ENCODE data around the gene HELLS.
A peak's percentile ranks its signal among the peaks of the same experiment; 100 is the strongest.
"Not testable (repeated sequence)": the region's sequence is repeated elsewhere in the genome, so short reads cannot be mapped to it uniquely, and the experiment has no call there.

Gene HELLS

DNA sequence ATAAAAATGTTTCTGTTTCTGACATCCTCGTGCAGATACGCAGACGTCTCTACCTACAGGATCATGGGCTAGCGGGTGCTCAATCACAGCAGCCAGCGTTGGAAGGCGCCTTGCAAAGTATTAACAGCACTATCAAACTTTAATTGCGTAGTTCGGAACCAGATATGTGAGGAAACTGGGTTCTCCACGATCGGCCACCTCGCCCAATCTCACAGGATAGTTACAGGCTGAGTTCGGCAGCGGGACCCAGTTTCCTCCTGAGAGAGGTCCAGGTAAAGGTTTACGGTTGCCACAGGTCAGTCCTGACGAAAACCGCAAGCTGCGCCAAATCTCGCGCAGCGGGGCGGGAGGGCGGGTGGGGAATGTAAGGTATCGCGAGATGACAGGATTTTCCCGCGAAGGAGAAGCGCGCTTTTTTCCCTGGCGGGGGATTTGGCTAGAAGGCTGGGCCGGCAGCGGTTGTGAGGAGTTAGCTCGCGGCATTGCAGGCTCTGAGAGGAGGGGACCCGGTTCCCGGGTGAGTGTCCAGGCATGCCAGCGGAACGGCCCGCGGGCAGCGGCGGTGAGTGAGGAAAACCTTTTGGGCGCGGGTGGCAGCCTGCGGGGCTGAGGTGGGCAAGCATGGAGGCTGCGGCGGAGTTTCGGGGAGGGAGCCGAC is at the start of gene HELLS:
Gene HELLS (plus strand): TSS at position 398 of the 658 bp plus-strand sequence. CDS start 134 bp downstream, at position 532.
- peak; percentile 76 for DNase-seq

DNA sequence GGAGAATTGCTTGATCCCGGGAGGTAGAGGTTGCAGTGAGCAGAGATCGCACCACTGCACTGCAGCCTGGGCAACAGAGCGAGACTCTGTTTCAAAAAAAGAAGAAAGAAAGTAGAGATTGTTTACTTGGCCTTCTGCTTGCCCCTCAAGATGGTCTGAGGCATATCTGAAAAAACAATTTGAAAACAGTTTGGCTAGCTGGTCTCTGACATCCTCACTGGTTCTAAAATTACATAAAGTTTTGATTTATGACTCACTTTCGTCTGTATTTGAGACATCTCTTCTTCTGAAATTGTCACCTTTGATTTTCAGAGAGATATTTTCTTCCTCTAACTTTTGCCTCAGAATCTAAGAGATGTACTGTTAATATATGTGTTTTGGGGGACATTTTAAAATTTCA is 49.6 kb upstream of the HELLS start:
- DNase-seq, result no peak

DNA sequence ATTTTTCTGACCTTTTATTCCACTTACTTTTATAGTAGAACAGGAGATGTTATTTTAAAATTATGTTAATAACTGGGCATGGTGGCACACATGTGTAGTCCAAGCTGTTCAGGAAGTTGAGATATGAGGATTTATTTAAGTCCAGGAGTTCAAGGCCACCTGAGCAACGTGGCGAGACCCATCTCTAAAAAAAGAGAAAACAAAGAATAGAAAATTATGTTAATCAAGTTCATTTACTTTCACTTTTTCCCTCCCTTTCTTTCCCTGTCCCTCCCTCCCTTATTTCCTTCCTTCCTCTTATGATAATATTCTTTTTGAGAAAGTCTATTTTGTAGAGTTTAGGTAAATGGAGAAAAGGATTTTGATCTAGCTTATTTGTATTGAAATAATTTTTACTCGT is 48.9 kb upstream of the HELLS start:
- DNase-seq, result no peak

DNA sequence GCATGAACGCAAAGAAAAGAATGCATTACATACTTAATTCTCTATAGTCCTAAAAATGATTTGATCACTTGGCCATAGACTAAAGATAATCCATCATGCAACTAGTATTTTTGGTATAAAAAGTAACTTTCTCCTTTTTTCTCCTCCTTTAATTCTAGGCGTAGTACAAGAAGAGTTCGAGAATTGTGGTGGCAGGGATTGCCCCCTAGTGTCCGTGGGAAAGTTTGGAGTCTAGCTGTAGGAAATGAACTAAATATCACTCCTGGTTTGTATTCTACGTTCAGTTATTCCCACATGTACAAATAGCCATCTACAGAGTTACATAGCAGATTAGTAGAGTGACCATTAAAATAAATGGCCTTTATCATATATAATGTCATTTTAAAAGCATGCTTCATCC is 45.5 kb upstream of the HELLS start:
- no peak for DNase-seq

DNA sequence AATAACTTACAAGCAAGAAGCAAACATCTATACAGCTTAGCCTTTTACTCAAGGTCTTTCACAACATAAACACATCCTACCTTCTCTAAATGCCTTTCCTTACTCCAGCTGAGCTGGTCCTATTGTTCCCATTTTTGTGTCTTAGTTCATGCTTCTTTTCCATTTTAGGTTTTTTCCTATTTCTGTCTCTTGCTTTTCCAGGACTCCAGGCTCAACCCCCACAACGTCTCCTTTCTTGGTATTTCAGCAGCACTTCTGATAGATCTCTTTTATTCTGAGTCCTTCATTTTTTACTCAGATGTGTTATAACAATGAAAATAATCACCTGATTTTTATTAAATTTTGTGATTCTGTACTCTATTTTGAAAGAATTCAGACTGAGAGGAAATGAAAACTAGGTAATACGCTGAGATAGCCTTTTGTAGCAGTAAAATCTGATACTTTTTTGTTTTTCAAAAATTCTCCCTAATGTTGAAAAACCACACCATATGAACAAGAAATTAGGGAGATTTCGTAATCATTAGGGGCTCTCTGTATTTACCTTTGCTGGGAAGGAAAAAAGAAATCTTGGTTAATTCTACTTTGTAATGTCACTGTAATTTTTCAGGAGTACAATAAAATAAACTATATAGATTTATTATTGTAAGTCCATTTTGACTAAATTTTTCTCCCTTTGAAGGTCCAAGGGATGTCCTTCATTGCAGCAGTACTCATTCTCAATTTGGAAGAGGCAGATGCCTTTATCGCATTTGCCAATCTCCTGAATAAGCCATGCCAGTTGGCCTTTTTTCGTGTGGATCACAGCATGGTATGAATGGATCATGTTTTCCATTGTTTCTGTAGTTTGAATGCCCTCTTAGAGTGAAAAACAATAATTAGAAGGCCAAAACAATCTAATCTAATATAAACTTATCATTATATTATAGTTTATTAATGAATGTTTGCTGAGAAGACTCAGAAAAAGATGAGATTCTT is 24.0 kb upstream of the HELLS start:
- no peak for DNase-seq

DNA sequence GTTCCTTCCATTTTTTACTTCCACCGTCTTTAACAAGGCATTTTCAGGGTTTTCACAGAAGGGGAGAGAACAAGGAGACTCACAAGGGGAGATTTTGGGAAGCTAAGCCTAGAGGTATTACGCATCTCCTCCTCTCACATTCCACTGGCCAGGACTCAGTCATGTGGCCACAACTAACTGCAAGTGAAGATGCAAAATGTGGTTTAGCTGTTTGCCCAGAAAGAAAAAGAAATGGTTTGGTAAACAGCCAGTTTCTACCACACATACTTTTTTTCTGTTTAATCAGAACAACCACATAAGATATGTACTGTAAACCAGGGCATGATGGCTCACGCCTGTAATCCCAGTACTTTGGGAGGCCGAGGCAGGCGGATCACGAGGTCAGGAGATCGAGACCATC is 21.4 kb upstream of the HELLS start:
- DNase-seq, result no peak

DNA sequence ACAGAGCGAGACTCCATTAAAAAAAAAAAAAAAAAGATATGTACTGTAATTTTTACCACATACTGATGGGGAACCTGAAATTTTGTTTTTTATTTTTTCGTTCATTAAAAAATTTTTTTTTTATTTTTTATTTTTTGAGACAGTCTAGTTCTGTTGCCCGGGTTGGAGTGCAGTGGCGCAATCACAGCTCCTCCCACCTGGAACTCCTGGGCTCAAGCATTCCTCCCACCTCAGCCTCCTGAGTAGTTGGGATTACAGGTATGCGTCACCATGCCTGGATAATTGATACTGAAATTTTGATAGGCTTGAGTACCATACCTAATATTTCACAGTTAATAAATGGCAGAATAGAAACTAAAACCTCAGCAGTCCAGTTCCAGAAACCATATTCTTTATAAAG is 20.9 kb upstream of the HELLS start:
- DNase-seq, result no peak

DNA sequence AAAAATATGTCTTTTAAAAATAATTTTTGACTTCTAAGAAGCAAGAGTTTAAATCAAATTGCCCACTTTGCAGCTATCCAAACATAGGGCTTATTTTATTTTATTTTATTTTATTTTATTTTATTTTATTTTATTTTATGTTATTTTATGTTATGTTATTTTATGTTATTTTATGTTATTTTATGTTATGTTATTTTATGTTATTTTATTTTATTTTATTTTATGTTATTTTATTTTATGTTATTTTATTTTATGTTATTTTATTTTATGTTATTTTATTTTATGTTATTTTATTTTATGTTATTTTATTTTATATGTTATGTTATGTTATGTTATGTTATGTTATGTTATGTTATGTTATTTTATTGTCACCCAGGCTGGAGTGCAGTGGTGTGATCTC is 14.0 kb upstream of the HELLS start:
- DNase-seq, result not testable (repeated sequence)

DNA sequence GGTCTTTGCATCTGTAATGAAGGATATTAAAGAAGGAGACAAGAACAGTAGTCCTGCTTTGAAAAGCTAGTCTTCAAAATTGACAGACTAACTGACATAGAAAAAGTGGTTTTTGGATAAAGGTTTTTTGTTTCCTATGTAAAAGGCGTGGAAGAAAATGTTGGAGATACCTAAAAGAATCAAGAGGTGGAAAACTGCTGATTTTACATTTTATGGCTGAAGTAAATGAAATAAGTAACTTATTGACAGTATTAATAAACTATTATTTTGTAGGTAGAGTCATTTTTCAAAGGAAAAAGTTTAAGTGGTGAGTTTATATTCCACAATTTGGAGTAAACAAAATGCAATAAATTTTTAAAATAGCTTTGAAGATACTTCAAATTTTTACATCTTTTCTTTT is 12.6 kb upstream of the HELLS start:
- no peak for DNase-seq

DNA sequence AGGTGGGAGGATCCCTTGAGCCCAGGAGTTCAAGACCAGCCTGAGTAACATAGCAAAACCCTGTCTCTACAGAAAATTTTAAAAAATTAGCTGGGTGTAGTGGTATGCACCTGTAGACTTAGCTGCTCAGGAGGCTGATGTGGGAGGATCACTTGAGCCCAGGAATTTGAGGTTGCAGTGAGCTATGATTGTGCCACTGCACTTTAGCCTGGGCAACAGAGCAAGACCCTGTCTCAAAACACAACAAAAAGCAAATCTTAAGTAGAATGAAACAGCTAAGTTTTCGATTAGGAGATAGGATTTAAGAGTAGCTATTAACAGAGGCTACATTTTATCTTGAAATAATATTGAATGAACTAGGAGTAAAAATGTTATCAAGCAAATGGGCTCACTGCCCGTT is 3.3 kb upstream of the HELLS start:
- not testable (repeated sequence) for DNase-seq

DNA sequence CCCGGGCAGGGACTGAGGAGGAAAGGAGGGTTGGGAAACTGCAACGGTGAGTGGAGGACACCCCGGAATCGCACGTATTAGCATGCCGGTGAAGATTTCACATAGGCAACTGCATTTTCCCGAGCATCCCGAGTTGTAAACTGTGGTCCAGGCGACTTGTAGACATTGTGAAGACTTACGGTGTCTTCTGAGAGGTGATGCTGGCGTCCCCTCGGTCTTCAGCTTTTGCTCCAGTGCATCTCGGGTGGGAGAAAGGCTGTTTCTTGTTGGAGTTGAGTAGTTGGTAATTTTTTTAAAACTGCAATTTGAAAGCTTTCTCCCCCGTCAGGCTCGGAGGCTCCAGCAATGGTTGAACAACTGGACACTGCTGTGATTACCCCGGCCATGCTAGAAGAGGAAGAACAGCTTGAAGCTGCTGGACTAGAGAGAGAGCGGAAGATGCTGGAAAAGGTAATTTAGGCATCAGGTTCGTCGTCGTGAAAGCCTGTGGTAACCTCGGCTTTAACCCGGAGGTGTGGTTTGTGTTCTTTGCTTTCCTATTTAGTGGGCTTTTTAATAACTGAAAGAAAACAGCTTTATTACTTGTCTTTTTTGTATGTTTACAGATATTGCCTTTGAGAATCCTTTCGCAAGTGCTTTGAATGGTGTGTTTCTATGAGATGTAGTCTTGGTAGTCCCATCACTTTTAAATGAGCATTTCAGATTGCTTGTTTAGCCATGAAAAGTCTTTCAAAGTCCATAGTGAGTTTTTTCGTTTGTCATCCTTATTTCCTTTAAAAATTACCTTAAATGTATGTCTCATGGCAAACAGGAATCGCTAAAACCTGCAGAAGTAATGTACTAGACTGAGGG is 687 bp downstream of the HELLS start:
- no peak for DNase-seq

DNA sequence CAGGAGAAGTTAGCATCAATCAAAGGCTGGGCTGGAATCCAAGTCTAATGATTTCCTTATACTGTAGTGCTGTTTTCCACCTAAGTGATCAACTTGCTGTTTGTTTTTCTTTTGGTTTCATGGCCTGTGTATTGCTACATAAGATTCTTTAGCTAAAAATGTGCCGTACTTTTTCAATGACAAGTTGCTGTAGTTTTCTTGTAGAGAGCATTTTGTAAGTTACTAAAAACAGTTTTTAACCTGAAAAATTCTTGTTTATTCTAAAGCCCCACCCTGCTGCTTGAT is 1.3 kb downstream of the HELLS start:
- no peak for DNase-seq

DNA sequence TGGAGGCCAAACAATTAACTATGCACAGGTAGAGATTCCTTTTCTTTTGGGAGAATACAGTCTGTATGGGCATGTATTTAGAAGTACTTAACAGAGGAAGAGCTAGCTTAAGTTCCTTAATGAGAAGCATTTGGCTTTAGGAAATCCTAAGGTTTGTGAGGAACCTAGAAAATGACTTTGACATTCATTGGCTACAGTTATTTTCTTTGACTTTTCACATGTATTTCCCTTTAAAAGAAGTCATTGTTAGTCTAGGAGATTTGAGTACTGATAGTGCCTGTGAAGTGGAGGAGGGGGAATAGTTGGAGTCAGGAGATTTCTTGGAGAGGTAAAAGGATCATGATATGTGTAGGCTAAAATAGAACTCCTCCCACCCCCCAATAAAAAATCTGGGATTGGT is 3.6 kb downstream of the HELLS start:
- DNase-seq, result no peak

DNA sequence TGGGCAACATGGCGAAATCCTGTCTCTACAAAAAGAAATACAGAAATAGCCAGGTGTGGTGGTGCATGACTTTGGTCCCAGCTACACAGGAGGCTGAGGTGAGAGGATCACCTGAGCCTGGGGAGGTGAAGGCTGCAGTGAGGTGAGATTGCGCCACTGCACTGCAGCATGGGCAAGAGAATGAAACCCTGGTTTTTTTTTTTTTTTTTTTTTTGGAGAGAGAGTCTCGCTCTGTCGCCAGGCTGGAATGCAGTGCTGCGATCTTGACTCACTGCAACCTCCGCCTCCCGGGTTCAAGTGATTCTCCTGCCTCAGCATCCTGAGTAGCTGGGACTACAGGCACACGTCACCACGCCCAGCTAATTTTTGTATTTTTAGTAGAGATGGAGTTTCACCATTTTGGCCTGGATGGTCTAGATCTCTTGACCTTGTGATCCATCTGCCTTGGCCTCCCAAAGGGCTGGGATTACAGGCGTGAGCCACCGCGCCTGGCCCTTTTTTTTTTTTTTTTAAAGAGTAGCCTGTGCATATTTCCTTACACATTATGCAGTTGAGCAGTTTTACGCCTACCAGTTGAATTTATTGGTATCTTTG is 22.2 kb downstream of the HELLS start:
- not testable (repeated sequence) for DNase-seq

DNA sequence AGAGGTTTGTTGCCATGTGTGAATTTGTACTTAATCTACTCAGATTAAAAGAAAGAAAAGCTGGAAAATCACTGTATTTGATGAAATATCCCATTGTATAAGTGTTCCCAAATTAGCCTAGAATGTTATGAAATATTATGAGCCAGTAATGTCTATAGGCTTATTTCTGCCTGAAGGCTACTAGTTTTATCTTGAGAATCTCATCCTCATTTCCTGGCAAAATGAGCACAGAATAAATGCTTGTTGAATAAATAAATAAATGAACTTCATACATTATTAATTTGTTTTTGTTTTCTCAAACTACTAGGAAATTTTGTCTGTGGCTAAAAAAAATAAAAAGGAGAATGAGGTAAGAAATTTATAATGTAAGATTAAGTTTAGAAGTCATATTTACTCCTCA is 25.5 kb downstream of the HELLS start:
- no peak for DNase-seq

DNA sequence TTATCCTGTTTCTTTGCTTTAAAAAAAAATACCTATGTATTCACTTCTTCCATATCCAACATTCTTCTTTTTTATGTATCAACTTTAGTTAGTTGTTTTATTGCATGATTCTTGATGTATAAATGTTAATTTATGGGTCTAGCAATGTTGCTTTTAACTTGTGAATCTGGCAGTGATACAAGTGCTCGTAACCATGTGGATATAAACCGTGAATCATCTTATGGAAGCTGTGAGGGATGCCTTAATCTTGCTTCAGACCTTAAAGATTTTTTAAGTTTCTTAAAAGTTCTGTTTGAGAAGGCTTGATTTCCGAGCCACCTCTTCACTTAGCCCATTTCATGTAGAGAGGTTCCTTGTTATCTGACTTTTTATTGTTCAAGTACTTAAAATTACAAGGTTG is 25.9 kb downstream of the HELLS start:
- DNase-seq, result no peak

DNA sequence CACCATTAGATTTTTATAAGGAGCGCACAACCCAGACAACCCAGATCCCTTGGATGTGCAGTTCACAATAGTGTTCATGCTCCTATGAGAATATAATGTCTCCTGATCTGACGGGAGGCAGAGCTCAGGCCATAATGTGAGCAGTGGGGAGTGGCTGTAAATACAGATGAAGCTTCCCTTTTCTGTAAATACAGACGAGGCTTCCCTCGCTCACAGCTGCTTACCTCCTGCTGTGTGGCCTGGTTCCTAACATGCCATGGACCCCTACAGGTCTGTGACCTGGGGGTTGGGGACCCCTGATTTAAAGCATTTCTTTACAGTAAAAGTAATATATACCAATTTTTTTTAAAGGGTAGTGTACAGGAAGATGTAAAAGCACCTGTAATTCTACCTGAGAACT is 33.2 kb downstream of the HELLS start:
- no peak for DNase-seq

DNA sequence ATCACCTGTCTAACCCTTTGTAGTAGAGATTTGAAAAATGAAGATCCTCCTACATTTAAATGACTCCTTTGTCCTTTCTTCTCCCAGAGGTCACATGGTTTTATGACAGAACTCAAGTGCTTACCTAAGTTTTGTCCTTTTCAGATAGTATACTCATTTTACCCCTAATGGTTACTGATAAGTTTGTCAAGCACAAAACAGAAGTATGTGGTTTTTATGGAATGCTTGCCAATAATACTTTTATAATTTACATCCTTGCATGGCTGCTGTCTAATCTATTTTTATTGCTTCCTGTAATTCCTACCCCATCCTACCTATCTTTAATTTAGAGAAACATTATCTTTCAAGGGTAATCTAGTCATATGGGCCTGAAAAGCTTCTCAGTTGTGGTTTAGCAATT is 37.5 kb downstream of the HELLS start:
- no peak for DNase-seq

DNA sequence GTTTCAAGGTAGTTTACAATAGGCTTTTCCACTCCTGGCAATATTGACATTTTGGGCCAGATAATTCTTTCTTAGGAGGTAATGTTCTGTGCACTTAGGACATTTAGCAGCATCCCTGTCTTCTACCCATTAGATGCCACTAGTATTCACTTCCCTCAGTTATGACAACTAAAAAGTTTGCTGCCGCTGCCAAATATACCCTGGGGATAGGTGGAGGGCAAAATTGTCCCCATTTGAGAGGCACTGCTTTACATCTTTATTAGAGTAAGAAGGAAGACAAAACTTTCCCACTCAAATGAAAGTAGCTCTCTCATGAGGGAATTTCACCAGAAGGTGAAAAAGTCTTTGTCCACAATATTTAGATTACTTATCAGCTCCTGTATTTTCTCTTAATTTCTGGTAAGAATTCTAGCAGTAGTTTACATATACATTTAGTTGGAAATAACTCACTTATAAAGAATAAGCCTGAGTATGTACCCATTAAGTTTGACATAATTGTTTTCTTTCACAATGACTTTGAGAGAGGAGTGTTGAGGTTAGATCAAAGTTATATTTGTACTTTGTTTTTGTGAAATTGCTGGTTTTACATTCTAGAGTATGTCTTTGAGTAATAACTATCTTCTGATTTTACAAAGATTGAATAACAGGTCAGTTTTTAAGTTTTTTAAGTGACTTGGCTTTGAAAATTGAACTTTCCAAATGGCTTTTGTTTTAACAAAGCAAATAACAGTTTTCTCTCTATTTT is 46.0 kb downstream of the HELLS start:
- DNase-seq, result no peak

DNA sequence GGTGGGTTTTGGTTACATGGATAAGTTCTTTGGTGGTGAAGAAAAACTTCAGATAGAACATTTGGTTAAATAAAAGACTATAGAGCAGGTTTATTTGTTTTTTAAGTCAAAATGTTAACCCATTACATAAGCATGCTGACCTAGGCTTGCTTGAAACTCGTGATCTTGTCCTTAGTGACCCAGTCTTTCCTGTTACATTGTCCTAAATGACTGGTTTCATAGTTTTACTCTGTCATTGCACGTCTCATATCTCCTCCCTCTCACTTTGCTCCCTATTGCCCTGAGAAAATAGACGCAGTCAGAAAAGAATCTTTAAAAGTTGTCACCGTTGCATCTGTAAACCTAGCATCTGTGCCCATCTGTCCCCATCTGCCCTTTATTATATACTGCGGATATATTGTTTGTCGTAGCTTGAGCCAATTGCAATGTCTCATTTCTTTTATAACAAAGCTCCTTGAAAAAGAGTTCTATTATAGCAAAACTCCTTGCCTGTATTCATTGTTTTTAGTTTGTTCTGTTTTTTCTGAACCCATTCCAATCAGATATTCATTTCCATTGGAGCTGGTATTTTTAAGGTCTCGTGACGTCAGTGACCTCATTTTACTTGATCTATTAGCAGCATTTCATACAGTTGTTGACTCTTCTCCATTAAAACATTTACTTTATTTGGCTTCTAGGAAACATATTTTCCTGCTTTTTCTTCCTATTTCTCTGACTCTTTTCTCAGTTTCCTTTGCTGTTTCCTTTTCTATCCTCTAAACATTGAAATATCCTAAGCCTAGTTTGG is 57.3 kb downstream of the HELLS start:
- DNase-seq, result no peak

DNA sequence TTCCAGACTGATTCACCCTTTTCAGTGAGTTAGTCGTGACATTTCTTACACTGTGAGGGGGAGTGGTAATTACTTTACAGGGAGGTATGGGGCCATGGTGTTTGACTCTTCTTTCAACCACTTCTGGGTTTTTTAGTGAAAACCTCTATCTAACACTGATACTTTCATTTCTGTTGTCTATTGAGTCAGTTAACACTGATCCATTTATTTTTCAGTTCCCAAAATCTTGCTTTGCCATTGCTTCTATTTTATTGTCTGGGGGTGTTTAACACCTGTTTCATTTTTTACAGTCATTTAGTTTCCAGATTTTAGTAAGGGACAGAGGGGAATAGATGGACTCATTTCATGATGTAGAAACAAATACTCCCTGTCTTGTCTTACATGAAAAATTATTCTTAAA is 61.5 kb downstream of the HELLS start:
- no peak for DNase-seq

DNA sequence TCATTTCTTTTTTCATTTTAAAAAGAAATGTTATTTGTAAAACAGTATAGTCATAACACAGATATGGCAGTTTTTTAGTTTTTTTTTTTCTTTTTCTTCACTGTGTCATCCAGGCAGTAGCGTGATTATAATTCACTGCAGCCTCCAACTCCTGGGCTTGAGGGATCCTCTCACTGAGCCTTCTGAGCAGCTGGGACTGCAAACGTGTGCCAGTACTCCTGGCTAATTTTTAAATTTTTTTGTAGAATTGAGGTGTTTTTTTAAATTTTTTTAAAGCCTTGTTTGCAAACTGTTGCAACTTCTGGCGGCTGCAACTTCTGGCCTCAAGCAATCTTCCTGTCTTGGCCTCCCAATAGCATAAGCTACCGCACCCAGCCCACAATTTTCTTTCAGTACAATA is 63.0 kb downstream of the HELLS start:
- DNase-seq, result no peak

All from NCI-H2171 (cell line).